ENCODE results near the gene KLF6.

DNA sequence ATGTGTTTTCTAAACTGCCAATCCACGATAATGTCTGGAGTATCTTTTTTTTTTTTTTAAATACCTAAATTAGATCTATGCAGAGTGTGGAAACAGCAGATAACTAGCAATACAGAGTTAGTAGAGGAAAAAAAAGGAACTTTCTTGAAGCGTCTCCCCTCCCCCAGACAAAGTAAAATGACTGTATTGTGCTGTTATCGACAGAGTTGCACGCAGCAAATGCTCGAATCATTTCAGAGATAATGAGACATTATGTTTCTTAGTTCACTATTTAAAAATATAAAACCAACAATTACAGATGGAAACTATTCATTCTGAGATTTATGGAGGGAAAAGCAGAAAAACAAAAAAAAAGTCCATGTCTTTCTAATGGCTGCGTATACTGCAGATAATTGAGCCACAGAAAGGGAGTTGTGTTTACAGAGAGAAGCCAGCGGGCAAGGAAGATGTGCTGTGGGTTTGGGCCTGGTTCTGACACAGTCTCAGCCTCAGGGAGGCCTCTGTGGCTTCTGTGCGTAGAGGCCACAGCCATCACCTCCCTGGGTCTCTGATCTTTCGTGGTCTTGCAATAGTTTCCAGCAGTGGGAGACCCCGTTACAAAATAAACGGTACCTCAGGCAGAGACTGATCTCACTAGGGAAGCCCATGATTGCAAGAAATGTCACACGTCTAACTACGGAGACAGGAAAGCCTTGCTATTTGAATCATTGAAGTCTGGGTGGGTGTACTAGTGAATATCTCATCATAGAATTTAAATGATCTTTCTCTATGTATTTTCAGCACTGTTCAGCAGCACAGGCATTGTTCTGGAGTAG is 19.1 kb upstream of the KLF6 start:
- TF ChIP-seq, protein P1, sequence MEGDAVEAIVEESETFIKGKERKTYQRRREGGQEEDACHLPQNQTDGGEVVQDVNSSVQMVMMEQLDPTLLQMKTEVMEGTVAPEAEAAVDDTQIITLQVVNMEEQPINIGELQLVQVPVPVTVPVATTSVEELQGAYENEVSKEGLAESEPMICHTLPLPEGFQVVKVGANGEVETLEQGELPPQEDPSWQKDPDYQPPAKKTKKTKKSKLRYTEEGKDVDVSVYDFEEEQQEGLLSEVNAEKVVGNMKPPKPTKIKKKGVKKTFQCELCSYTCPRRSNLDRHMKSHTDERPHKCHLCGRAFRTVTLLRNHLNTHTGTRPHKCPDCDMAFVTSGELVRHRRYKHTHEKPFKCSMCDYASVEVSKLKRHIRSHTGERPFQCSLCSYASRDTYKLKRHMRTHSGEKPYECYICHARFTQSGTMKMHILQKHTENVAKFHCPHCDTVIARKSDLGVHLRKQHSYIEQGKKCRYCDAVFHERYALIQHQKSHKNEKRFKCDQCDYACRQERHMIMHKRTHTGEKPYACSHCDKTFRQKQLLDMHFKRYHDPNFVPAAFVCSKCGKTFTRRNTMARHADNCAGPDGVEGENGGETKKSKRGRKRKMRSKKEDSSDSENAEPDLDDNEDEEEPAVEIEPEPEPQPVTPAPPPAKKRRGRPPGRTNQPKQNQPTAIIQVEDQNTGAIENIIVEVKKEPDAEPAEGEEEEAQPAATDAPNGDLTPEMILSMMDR (IDR thresholded peaks at IDR 0.05; ENCODE audit: poor library complexity, severe bottlenecking) = no peak
- no peak for TF ChIP-seq POLR2AphosphoS5 (IDR thresholded peaks at IDR 0.05)

All from neural cell (in vitro differentiated cells).